Karpas-422 (cell line): ENCODE data around the gene PLA2G4A. TPM values are rescaled to one million over a fixed set of nuclear protein-coding genes. Genes with fewer than 3 reads are reported as not detected.

Source experiments
- DNase-seq: peaks from one replicate; pipeline ENCODE4 v3.0.0-alpha.2; 2015
- H2AFZ ChIP-seq: fragments of 200-600 bp; sonication (generic); 2 replicates; pipeline ENCODE4 v1.6.1; 2014; ENCODE audit warnings: antibody characterized with exemption, low read length, mixed read lengths
- H3K27ac ChIP-seq: fragments of 200-600 bp; sonication (generic); 2 replicates; pipeline ENCODE4 v1.5.1; 2014; ENCODE audit warnings: mild to moderate bottlenecking, low read length, moderate library complexity
- H3K27me3 ChIP-seq: fragments of 200-600 bp; sonication (generic); 2 replicates; pipeline ENCODE4 v1.6.1; 2014; ENCODE audit warnings: low read length, mixed read lengths
- H3K36me3 ChIP-seq: fragments of 200-600 bp; sonication (generic); 2 replicates; pipeline ENCODE4 v1.6.1; 2014; ENCODE audit warnings: low read length, mixed read lengths; ENCODE audit not compliant: insufficient read depth
- H3K4me1 ChIP-seq: fragments of 200-600 bp; sonication (generic); 2 replicates; pipeline ENCODE4 v1.6.1; 2014; ENCODE audit warnings: mild to moderate bottlenecking, low read length, mixed read lengths
- H3K4me2 ChIP-seq: fragments of 200-600 bp; sonication (generic); 2 replicates; pipeline ENCODE4 v1.6.1; 2014; ENCODE audit warnings: low read length, low read depth, mild to moderate bottlenecking; ENCODE audit not compliant: poor library complexity, severe bottlenecking
- H3K4me3 ChIP-seq: fragments of 200-600 bp; sonication (generic); 2 replicates; pipeline ENCODE4 v1.5.1; 2014; ENCODE audit warnings: mild to moderate bottlenecking, antibody characterized with exemption, low read length, mixed read lengths
- H3K79me2 ChIP-seq: fragments of 200-600 bp; sonication (generic); 2 replicates; pipeline ENCODE4 v1.6.1; 2014; ENCODE audit warnings: mild to moderate bottlenecking, low read length, mixed read lengths
- H3K9ac ChIP-seq: fragments of 200-600 bp; sonication (generic); 2 replicates; pipeline ENCODE4 v1.6.0; 2014; ENCODE audit warnings: low read length
- H3K9me2 ChIP-seq: fragments of 200-600 bp; sonication (generic), shearing (Covaris generic); replicated peaks from 2 replicates; pipeline ENCODE4 v1.6.0; 2014; ENCODE audit warnings: mild to moderate bottlenecking, low read length, moderate library complexity; ENCODE audit not compliant: insufficient read depth
- H3K9me3 ChIP-seq: fragments of 300-700, 200-600 bp; sonication (generic); 2 replicates; pipeline ENCODE4 v1.6.1; 2014; ENCODE audit warnings: low read length, mixed read lengths
- H4K20me1 ChIP-seq: fragments of 200-600 bp; sonication (generic); 2 replicates; pipeline ENCODE4 v1.6.1; 2014; ENCODE audit warnings: mild to moderate bottlenecking, antibody characterized with exemption, low read length, low read depth; ENCODE audit not compliant: insufficient read depth
- total RNA-seq: library from RNA; depleted of rRNA; stranded (reverse); fragments of >200 nt; shearing (Covaris generic); gene quantifications from 2 replicates; pipeline ENCODE4 v1.2.3, GENCODE V29; 2014; ENCODE audit warnings: low replicate concordance

The PLA2G4A gene
- total RNA-seq, 1 experiment from 2014 or later, result not detected

DNA sequence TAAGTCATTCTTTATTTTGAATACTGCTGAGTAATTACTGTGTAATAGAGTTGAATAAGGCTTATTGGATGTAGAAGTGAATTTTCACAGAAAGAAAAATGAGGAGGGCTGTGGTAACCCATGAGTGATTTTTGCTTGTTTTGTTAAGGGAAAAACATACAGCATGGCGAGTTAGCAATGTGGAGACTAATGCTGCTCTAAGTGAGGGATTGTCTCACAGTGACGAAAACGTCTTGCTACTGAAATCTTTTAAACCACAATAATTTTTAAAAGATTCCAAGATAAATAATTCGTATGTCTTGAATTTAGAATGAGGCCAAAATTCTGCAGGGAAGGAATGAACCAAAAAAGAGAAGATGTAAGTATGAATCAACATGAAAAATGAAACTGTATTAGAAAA, 16.2 kb upstream of the PLA2G4A start:
- H3K9me2 ChIP-seq, result 0 out of 2 replicates have a peak, but pooled peaks cover 4% of the 10 kb centered on the region
- no peak overlapping the region for H3K27ac ChIP-seq
- no peak overlapping the region for H2AFZ ChIP-seq
- no peaks in the 10 kb centered on the region for H3K36me3 ChIP-seq
- no peak for DNase-seq
- H3K9ac ChIP-seq, result no peak overlapping the region
- H3K4me2 ChIP-seq, result no peak overlapping the region
- no peak overlapping the region for H3K4me3 ChIP-seq
- H4K20me1 ChIP-seq, result no peaks in the 10 kb centered on the region
- no peaks in the 10 kb centered on the region for H3K4me1 ChIP-seq
- H3K79me2 ChIP-seq, result no peaks in the 10 kb centered on the region
- H3K9me3 ChIP-seq, result no peaks in the 10 kb centered on the region
- H3K27me3 ChIP-seq, result no peaks in the 10 kb centered on the region

- DNase-seq, result no peak
- Histone ChIP-seq H2AFZ (no peak overlapping the region), H3K4me2 (no peak overlapping the region), H3K4me1 (no peaks in the 10 kb centered on the region), H3K27me3 (no peaks in the 10 kb centered on the region), H3K9me3 (no peaks in the 10 kb centered on the region), H3K36me3 (no peaks in the 10 kb centered on the region), H4K20me1 (no peaks in the 10 kb centered on the region), H3K27ac (no peak overlapping the region), H3K9me2 (0 out of 2 replicates have a peak, but pooled peaks cover 4% of the 10 kb centered on the region), H3K9ac (no peak overlapping the region), H3K79me2 (no peaks in the 10 kb centered on the region), H3K4me3 (no peak overlapping the region)
Observed at GRCh38 chr1:186813420-186813819, 15.3 kb upstream of the PLA2G4A start.

DNA sequence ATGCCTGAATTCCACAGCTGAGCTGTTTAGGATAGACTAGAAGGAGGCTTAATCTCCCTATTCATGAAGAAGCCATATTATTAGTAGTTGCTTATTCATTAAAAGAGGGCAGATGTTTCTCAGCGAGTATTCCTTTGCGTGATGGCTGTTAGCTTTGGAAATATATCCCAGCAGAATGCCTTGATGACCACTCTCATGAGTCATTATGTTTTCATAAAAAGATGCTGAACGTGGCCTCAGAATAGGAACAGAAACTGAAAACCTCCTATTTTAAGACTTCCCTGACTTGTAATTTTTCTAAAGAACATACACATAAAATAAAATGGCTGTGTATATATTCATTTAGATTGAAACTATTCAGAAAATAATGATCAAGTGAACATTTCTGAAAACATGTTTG, 9.6 kb upstream of the PLA2G4A start:
- DNase-seq, result no peak
- Histone ChIP-seq H2AFZ (no peak overlapping the region), H3K4me2 (no peak overlapping the region)

GRCh38 chr1:186819563-186819962, 9.2 kb upstream of the PLA2G4A start:
- no peak overlapping the region for H3K9ac ChIP-seq
- DNase-seq, result no peak
- no peaks in the 10 kb centered on the region for H3K27me3 ChIP-seq
- no peak overlapping the region for H3K4me2 ChIP-seq
- H3K36me3 ChIP-seq, result no peaks in the 10 kb centered on the region
- H2AFZ ChIP-seq, result no peak overlapping the region
- no peaks in the 10 kb centered on the region for H4K20me1 ChIP-seq
- no peak overlapping the region for H3K4me3 ChIP-seq
- H3K9me2 ChIP-seq, result no peaks in the 10 kb centered on the region
- no peaks in the 10 kb centered on the region for H3K4me1 ChIP-seq
- H3K9me3 ChIP-seq, result no peaks in the 10 kb centered on the region
- no peak overlapping the region for H3K27ac ChIP-seq
- H3K79me2 ChIP-seq, result no peaks in the 10 kb centered on the region

More for the DNA sequence above, 9.6 kb upstream of the PLA2G4A start:
- H3K9me2 ChIP-seq, result no peaks in the 10 kb centered on the region
- H3K4me1 ChIP-seq, result no peaks in the 10 kb centered on the region
- H4K20me1 ChIP-seq, result no peaks in the 10 kb centered on the region
- no peaks in the 10 kb centered on the region for H3K9me3 ChIP-seq
- H3K9ac ChIP-seq, result no peak overlapping the region
- no peaks in the 10 kb centered on the region for H3K36me3 ChIP-seq
- H3K27ac ChIP-seq, result no peak overlapping the region
- no peaks in the 10 kb centered on the region for H3K27me3 ChIP-seq
- no peak overlapping the region for H3K4me3 ChIP-seq
- H3K79me2 ChIP-seq, result no peaks in the 10 kb centered on the region

- no peaks in the 10 kb centered on the region for H4K20me1 ChIP-seq
- H3K36me3 ChIP-seq, result no peaks in the 10 kb centered on the region
- no peak overlapping the region for H2AFZ ChIP-seq
- H3K4me2 ChIP-seq, result no peak overlapping the region
- no peaks in the 10 kb centered on the region for H3K9me3 ChIP-seq
- H3K27me3 ChIP-seq, result no peaks in the 10 kb centered on the region
- DNase-seq, result no peak
- no peaks in the 10 kb centered on the region for H3K4me1 ChIP-seq
- no peak overlapping the region for H3K27ac ChIP-seq
- no peaks in the 10 kb centered on the region for H3K79me2 ChIP-seq
- no peak overlapping the region for H3K4me3 ChIP-seq
- no peaks in the 10 kb centered on the region for H3K9me2 ChIP-seq
- H3K9ac ChIP-seq, result no peak overlapping the region
Observed at GRCh38 chr1:186829686-186830587, 1.2 kb downstream of the PLA2G4A start.

DNA sequence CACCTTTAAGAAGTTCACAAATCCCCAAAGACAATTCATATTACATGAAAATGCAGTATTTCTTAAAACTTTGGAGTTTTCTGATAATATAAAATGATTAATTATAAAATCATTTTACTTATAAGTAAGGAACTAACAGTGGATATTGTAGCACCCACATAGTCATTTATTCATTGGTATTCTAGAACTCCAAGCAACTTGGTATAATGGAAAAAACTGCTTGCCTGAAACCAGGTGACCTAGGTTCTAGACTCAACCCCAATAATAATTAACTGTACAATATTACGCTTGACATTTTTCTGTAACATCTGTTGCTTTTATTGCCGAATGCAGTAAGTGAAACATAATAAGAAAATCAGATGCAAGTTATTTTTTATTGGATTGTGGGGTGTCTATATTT, 2.4 kb downstream of the PLA2G4A start:
- DNase-seq, result no peak
- Histone ChIP-seq H2AFZ (no peak overlapping the region), H3K9me3 (no peaks in the 10 kb centered on the region), H3K79me2 (no peaks in the 10 kb centered on the region), H3K4me2 (no peak overlapping the region), H3K36me3 (no peaks in the 10 kb centered on the region), H3K27me3 (no peaks in the 10 kb centered on the region), H3K27ac (no peak overlapping the region), H3K9me2 (no peaks in the 10 kb centered on the region), H3K4me3 (no peak overlapping the region), H4K20me1 (no peaks in the 10 kb centered on the region), H3K9ac (no peak overlapping the region), H3K4me1 (no peaks in the 10 kb centered on the region)

GRCh38 chr1:186834399-186834958, 5.7 kb downstream of the PLA2G4A start:
- Histone ChIP-seq H3K36me3 (no peaks in the 10 kb centered on the region), H3K4me1 (no peaks in the 10 kb centered on the region), H4K20me1 (no peaks in the 10 kb centered on the region), H3K4me3 (no peak overlapping the region), H3K9me2 (no peaks in the 10 kb centered on the region), H3K4me2 (no peak overlapping the region), H3K27me3 (no peaks in the 10 kb centered on the region), H3K9me3 (no peaks in the 10 kb centered on the region), H3K27ac (no peak overlapping the region), H3K9ac (no peak overlapping the region), H3K79me2 (no peaks in the 10 kb centered on the region), H2AFZ (no peak overlapping the region)
- DNase-seq, result no peak

- H3K9me3 ChIP-seq, result no peaks in the 10 kb centered on the region
- H2AFZ ChIP-seq, result no peak overlapping the region
- H3K27ac ChIP-seq, result no peak overlapping the region
- H3K36me3 ChIP-seq, result no peaks in the 10 kb centered on the region
- no peaks in the 10 kb centered on the region for H4K20me1 ChIP-seq
- DNase-seq, result no peak
- no peaks in the 10 kb centered on the region for H3K9me2 ChIP-seq
- H3K27me3 ChIP-seq, result no peaks in the 10 kb centered on the region
- H3K4me3 ChIP-seq, result no peak overlapping the region
- no peaks in the 10 kb centered on the region for H3K79me2 ChIP-seq
- no peaks in the 10 kb centered on the region for H3K4me1 ChIP-seq
- no peak overlapping the region for H3K4me2 ChIP-seq
- no peak overlapping the region for H3K9ac ChIP-seq
Observed at GRCh38 chr1:186835448-186835847, 6.7 kb downstream of the PLA2G4A start.
